Endothelial cell of umbilical vein (primary cell): Measurements from ENCODE around the gene PRIMPOL.

ENCODE experiments used
- EZH2 ChIP-seq: IDR thresholded peaks from 2 replicates; pipeline ENCODE4 v1.6.1; 2012; ENCODE audit warnings: borderline replicate concordance, low read depth, mild to moderate bottlenecking, moderate library complexity, low read length, inconsistent platforms; ENCODE audit not compliant: severe bottlenecking
- POLR2AphosphoS5 ChIP-seq: IDR thresholded peaks from 2 replicates; pipeline ENCODE4 v1.6.1; 2012; ENCODE audit warnings: low read depth, mild to moderate bottlenecking, control low read depth, low read length, moderate library complexity; ENCODE audit not compliant: insufficient read depth

- TF ChIP-seq POLR2AphosphoS5 (no peak), EZH2 (no peak)
Observed at GRCh38 chr4:184713887-184714286, 64.3 kb downstream of the PRIMPOL start.
